NT2/D1 (cell line): ENCODE measurements around the gene STK25.

ENCODE experiments used
- YY1 ChIP-seq: IDR thresholded peaks from 2 replicates; pipeline ENCODE4 v1.6.1; 2011; ENCODE audit not compliant: insufficient read length, insufficient read depth
- ZNF274 ChIP-seq: IDR thresholded peaks from 2 replicates; pipeline ENCODE4 v1.6.1; 2011; ENCODE audit warnings: mild to moderate bottlenecking, low read depth, low read length

DNA sequence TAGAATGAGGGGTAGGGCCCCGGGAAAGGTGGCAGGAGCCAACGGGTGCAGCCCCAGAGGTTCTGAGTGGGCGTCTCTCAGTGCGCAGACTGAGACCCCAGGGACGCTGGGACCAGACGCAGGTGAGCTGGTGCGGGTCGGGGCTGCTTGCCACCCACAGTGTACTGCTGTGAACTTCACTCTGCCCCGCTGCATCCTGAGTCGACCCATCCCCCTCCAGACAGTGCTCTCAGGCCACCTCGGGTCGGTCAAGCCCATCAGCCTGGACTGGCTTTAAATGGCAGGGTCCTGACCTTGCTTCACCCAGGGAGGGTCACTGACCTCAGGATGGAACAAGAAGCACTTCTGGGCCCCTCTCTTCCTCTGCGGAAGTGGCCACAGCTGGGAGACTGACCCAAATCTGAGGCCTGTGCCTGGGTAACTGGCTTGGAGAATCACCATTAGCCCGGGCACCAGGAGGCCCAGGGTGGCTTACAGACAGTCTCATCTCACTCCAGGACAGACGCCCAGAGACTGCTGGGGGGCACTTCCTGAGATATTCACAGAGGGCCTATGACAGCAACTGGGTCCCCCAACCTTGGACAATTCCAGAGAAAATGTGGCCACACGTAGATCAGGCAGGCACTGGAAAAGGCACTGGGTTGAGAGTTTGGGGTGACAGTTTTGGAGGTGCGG is 26.5 kb upstream of the STK25 start:
- TF ChIP-seq ZNF274 (no peak), YY1 (no peak)
